HUES48 (cell line): ENCODE results near the gene VENTX.
A peak's percentile ranks its signal among the peaks of the same experiment; 100 is the strongest.

ENCODE experiments used
- H3K27ac ChIP-seq: one replicate; pipeline ENCODE4 v1.7.0; 2013; ENCODE audit warnings: low read depth, low read length, inconsistent platforms
- H3K27me3 ChIP-seq: 2 replicates; pipeline ENCODE4 v1.6.1; 2013; ENCODE audit warnings: mild to moderate bottlenecking, low read length; ENCODE audit not compliant: control insufficient read depth, insufficient read depth
- H3K36me3 ChIP-seq: 2 replicates; pipeline ENCODE4 v1.6.1; 2013; ENCODE audit warnings: low read length; ENCODE audit not compliant: control insufficient read depth, insufficient read depth
- H3K4me1 ChIP-seq: 2 replicates; pipeline ENCODE4 v1.6.1; 2013; ENCODE audit warnings: mild to moderate bottlenecking, low read length; ENCODE audit not compliant: control insufficient read depth, insufficient read depth
- H3K4me3 ChIP-seq: 2 replicates; pipeline ENCODE4 v1.5.1; 2013; ENCODE audit warnings: mild to moderate bottlenecking, low read depth, low read length
- H3K9ac ChIP-seq: 2 replicates; pipeline ENCODE4 v1.6.1; 2013; ENCODE audit warnings: mild to moderate bottlenecking, low read depth, low read length, moderate library complexity
- H3K9me3 ChIP-seq: 2 replicates; pipeline ENCODE4 v1.6.1; 2013; ENCODE audit warnings: low read length; ENCODE audit not compliant: control insufficient read depth, insufficient read depth

Gene VENTX, protein sequence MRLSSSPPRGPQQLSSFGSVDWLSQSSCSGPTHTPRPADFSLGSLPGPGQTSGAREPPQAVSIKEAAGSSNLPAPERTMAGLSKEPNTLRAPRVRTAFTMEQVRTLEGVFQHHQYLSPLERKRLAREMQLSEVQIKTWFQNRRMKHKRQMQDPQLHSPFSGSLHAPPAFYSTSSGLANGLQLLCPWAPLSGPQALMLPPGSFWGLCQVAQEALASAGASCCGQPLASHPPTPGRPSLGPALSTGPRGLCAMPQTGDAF

DNA sequence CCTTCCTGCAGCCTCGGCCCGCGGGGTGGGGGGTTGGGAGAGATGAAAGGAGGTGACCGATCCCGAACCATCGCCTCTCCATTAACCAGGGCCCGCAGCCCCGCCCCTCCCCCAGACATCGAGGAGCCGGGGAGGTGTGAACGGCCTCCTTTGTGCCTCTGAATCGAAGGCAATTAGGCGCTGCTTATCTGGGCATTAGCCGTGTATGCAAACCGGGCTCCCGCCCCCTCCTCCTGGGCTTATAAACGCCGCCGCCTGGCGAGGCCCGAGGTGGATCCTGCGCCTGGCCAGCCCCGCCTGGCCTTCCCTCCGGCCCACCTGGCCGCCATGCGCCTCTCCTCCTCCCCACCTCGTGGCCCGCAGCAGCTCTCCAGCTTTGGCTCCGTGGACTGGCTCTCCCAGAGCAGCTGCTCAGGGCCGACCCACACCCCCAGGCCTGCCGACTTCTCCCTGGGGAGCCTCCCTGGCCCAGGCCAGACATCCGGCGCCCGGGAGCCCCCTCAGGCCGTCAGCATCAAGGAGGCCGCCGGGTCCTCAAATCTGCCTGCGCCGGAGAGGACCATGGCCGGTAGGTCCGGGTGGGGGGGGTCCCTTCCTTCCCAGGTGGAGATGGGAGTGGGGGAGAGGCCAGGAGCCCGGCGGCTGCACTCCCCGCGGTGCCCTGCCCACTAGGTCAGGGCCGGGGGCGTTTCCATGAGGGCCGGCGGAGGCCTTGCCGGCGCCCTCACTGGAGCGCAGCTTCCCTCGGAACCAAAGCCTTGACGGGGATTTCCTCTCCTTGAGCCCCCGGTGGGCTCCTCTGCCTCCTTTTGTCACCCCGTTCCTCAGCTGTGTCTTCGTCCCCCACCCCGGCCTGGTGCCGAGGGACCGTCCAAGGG, at the start of gene VENTX:
TSS of gene VENTX (plus strand) at position 268 of the 878 bp plus-strand sequence. CDS start at position 328, 60 bp downstream.
- Histone ChIP-seq H3K27me3 (peaks cover 48% of the 10 kb centered on the region), H3K9ac (no peak within 1 kb of the TSS), H3K4me3 (peak within 1 kb of the TSS; percentile 60)

DNA sequence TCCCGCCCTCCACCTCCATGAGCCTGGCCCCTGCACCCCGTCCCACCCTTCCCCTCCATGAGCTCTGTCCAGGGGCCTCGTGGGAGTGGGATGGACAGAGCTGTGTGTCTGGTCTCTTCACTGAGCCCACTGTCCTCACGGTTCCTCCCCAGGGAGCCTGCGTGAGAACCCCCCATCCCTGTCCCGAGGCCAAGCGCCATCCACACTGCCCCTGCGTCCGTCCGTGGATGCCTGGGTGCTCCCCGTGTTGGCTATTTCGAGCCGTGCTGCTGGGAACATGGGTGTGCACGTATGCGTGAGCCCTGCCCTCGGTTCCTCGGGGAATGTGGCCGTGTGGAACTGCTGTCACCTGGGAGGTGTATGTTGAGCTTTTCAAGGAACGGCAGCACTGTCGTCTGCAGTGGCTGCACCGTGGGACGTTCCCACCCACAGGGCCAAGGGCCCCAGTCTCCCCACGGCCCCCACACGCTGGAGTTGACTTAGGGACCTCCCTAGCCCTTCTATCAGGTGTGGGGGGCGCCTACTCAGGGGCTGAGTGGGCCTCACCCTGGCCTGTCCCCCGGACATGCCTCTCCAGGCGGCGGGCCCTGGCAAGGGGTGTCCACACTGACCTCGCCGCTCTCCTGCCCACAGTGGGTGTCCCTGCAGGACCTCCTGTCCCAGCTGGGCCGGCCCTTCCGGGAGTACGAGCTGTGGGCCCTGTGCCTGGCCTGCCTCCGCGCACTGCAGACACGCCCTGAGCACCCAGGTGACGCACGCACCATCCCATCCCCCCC, 49.6 kb upstream of the VENTX start:
- H3K4me3 ChIP-seq = no peak overlapping the region
- peaks cover 7% of the 10 kb centered on the region; the same call in 1 of the 2 replicates for H3K36me3 ChIP-seq
- no peak overlapping the region for H3K27ac ChIP-seq
- peaks cover 4% of the 10 kb centered on the region; the same call in 1 of the 2 replicates for H3K9me3 ChIP-seq
- H3K4me1 ChIP-seq = no peaks in the 10 kb centered on the region
- no peaks in the 10 kb centered on the region for H3K27me3 ChIP-seq
- no peak overlapping the region for H3K9ac ChIP-seq

More for the DNA sequence above, at the start of gene VENTX:
- peak within 1 kb of the TSS; percentile 51 for H3K27ac ChIP-seq
- H3K4me1 ChIP-seq = peaks cover 9% of the 10 kb centered on the region
- no peaks in the 10 kb centered on the region for H3K36me3 ChIP-seq
- no peaks in the 10 kb centered on the region for H3K9me3 ChIP-seq

DNA sequence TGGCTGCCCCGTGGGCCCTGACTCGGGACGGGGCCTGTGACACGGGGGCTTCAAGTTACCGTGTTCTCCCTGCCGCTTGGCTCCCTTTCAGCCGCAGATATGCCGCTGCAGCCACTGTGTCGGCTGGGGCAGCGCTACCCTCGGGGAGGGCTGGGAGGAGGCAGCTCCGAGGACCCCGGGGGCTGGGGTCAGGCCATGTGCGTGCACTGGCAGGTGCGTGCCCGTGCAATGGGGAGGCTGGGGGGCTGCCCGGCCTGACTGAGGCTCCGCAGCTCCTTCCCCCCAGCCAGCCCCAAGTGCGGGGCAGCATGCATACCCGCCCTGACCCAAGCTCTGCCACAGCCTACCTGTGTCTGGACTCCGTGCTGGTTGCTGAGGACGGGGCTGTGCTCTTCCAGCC, 48.4 kb upstream of the VENTX start:
- Histone ChIP-seq H3K4me3 (no peak overlapping the region), H3K27me3 (no peaks in the 10 kb centered on the region), H3K9me3 (peaks cover 4% of the 10 kb centered on the region; the same call in 1 of the 2 replicates), H3K27ac (no peak overlapping the region), H3K9ac (no peak overlapping the region), H3K4me1 (no peaks in the 10 kb centered on the region), H3K36me3 (peaks cover 4% of the 10 kb centered on the region; the same call in 1 of the 2 replicates)

DNA sequence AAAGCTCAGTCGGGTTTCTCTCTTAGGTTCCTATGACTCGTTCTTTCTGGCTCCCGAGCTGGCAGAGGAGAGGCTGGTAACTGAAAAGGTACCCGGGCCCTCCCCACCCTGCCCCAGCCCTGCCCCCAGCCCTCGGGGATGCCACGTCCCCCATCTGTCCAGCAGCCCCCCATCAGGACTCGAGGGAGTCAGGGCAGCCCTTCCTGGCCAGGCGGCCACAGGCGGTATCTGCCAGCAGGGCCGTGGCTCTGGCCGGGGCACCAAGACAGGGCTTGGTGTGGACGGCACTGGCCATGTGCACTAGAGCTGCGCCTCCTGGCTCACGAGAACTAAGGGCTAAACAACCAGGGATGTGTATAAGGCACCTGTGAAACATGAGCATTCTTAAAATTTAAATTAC, 47.9 kb upstream of the VENTX start:
- no peak overlapping the region for H3K27ac ChIP-seq
- no peaks in the 10 kb centered on the region for H3K4me1 ChIP-seq
- H3K27me3 ChIP-seq = no peaks in the 10 kb centered on the region
- H3K4me3 ChIP-seq = no peak overlapping the region
- H3K9ac ChIP-seq = no peak overlapping the region
- H3K9me3 ChIP-seq = peaks cover 4% of the 10 kb centered on the region; the same call in 1 of the 2 replicates
- no peaks in the 10 kb centered on the region for H3K36me3 ChIP-seq

DNA sequence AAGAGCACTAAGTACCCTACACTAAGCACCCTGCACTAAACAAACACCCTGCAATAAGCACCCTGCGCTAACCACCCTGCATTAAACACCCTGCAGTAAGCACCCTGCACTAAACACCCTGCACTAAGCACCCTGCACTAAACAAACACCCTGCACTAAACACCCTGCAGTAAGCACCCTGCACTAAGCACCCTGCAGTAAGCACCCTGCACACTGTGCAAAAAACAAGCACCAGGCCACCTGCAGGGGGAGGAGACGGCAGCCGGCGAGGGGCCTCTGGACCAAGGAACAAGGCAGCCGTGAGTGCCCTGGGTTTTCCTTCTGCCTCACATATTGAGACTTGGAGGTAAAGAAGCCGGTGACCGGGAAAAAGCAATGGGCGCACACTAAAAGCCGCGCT, 47.4 kb upstream of the VENTX start:
- Histone ChIP-seq H3K27ac (no peak overlapping the region), H3K36me3 (no peaks in the 10 kb centered on the region), H3K4me3 (no peak overlapping the region), H3K9ac (no peak overlapping the region), H3K27me3 (no peaks in the 10 kb centered on the region), H3K9me3 (peaks cover 4% of the 10 kb centered on the region; the same call in 1 of the 2 replicates), H3K4me1 (no peaks in the 10 kb centered on the region)

DNA sequence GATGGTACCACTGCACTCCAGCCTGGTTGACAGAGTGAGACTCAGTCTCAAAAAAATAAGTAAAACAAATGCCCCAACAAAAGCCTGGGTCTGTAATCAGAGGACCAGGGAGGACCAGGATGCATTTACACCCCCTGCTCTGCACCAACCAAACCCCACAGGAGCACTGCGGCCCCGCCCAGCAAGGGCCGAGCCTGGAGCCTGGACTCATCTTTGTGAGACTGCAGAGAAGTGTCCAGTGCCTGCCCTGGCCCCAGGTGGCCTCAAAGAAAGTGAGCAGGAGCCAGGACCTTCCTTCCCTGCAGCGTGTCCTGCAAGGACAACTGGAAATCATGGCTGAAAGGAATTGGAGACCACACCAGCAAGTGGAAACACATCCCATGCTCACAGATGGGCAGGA, 46.0 kb upstream of the VENTX start:
- no peaks in the 10 kb centered on the region for H3K36me3 ChIP-seq
- no peaks in the 10 kb centered on the region for H3K27me3 ChIP-seq

DNA sequence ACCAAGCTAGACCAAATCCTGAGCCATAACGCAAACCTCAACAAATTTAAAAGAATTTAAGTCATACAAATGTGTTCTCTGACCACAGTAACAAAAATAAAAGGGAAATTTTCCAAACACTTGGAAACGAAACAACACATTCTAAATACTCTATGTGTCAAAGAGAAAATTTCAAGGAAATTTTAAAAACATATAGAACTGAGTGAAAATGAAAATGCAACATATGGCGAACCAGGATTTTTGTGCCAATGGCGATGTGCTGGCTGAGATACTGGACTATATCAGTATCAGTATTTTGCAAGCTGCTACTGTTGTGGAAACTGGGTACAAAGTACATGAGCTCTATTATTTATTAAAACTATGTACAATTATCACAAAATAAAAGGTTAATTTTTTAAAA, 43.5 kb upstream of the VENTX start:
- Histone ChIP-seq H3K27me3 (no peaks in the 10 kb centered on the region), H3K4me3 (no peak overlapping the region), H3K27ac (no peak overlapping the region), H3K9ac (no peak overlapping the region), H3K4me1 (no peaks in the 10 kb centered on the region), H3K36me3 (no peaks in the 10 kb centered on the region), H3K9me3 (peaks cover 4% of the 10 kb centered on the region; the same call in 1 of the 2 replicates)

More for the DNA sequence above, 46.0 kb upstream of the VENTX start:
- Histone ChIP-seq H3K9ac (no peak overlapping the region), H3K9me3 (peaks cover 4% of the 10 kb centered on the region; the same call in 1 of the 2 replicates), H3K4me3 (no peak overlapping the region), H3K27ac (no peak overlapping the region), H3K4me1 (no peaks in the 10 kb centered on the region)

DNA sequence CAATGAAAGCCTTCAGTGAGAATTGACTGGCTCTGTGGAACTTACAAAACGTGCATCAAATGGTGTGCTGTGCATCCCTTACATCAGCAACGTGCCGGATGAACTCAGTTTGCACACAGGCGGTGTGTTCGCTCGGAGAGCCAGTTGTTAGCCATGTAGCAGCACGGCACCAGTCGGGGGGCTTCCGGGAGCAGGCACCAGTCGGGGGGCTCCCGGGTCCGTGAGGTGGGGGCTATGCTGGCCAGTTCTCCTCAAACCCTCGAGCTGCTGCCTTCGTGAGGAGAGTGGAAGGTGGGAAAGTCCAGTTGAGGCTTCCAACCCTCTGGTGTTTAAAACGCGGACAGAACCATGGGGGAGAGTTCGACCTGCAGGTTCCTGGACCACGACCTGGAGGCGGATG, 42.6 kb upstream of the VENTX start:
- Histone ChIP-seq H3K36me3 (no peaks in the 10 kb centered on the region), H3K9me3 (peaks cover 4% of the 10 kb centered on the region; the same call in 1 of the 2 replicates), H3K27me3 (no peaks in the 10 kb centered on the region), H3K4me3 (no peak overlapping the region), H3K27ac (no peak overlapping the region), H3K9ac (no peak overlapping the region), H3K4me1 (no peaks in the 10 kb centered on the region)

DNA sequence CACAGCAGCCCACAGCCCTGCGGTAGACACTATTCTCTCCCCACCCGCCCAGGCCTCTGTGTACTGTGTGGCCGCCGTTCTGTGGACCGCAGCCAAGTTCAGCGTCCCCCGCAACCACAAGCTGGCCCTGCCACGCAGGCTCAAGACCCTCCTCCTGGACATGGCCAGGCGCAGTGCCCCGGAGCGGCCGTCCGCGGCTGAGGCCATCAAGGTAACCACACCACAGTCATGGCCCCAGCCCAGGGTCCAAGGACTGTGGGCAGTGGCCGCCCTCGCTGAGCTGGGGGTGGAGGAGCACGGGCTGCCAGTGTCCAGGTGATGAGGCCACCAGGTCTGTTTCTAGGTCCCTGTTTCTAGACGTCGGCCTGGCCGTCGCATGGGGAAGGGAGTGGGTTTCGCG, 42.0 kb upstream of the VENTX start:
- Histone ChIP-seq H3K4me3 (no peak overlapping the region), H3K9me3 (peaks cover 4% of the 10 kb centered on the region; the same call in 1 of the 2 replicates), H3K4me1 (no peaks in the 10 kb centered on the region), H3K27ac (no peak overlapping the region), H3K27me3 (no peaks in the 10 kb centered on the region), H3K36me3 (no peaks in the 10 kb centered on the region), H3K9ac (no peak overlapping the region)

DNA sequence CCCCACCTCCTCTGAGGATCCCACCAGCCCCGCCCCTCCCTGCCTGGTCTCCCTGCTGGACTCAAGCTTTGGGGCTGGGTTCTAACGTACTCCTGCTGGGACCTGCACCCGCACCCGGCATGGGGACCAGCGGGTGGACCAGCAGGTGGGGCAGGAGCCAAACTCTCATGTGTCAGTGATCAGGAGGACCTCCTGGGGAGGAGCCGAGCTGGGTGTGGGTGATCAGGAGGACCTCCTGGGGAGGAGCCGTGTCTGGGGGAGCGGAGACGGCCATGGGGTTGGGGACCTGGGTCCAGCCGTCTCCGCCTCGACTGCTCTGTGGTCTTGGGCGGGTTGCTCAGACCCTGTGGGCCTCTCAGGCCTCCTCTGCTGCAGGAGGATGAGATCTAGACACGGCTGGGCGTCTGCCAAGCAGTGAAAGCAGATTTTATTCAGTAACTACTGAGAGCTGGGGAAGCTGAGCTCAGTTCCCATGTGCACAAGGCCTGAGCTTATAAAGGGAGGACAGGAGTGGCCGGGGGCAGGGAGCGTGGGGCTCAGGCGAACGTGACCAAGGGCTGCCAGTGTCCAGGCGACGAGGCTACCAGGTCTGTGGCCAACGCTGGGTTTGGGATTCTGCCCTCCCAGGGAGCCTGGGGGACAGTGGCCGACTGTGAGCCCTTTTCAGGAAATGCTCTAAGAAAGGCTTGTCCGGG, 41.3 kb upstream of the VENTX start:
- H3K27me3 ChIP-seq = no peaks in the 10 kb centered on the region
- H3K9ac ChIP-seq = no peak overlapping the region
- H3K9me3 ChIP-seq = peaks cover 4% of the 10 kb centered on the region; the same call in 1 of the 2 replicates
- H3K4me3 ChIP-seq = no peak overlapping the region
- H3K27ac ChIP-seq = no peak overlapping the region
- H3K36me3 ChIP-seq = no peaks in the 10 kb centered on the region
- no peaks in the 10 kb centered on the region for H3K4me1 ChIP-seq
